HepG2 (cell line): ENCODE measurements around the gene EPN2. TPM values are rescaled to one million over a fixed set of nuclear protein-coding genes. Genes with fewer than 3 reads are reported as not detected.

Experiments
- ARID4A ChIP-seq: sonication (generic); formaldehyde crosslinking; IDR thresholded peaks from 2 replicates; pipeline ENCODE4 v1.5.0; 2020; ENCODE audit warnings: mild to moderate bottlenecking, missing genetic modification reagents, borderline replicate concordance
- DMAP1 ChIP-seq: IDR thresholded peaks from 2 replicates; pipeline ENCODE4 v1.6.1; 2016
- ELF4 ChIP-seq: sonication (generic); formaldehyde crosslinking; IDR thresholded peaks from 2 replicates; pipeline ENCODE4 v1.5.0; 2020; ENCODE audit warnings: missing genetic modification reagents, mild to moderate bottlenecking, moderate library complexity, borderline replicate concordance
- ETV5 ChIP-seq: IDR thresholded peaks from 2 replicates; pipeline ENCODE4 v1.6.1; 2018; ENCODE audit warnings: missing biosample characterization, missing genetic modification reagents, inconsistent platforms, borderline replicate concordance
- FOXM1 ChIP-seq: sonication (generic); formaldehyde crosslinking; IDR thresholded peaks from 2 replicates; pipeline ENCODE4 v1.5.0; 2020; ENCODE audit warnings: missing genetic modification reagents
- HNRNPUL1 ChIP-seq: fragments of 200-400 bp; formaldehyde crosslinking; IDR thresholded peaks from 2 replicates; pipeline ENCODE4 v1.6.1; 2017; ENCODE audit warnings: low read depth, mild to moderate bottlenecking, low read length, moderate library complexity
- KDM1A ChIP-seq: IDR thresholded peaks from 2 replicates; pipeline ENCODE4 v1.6.1; 2016; ENCODE audit warnings: missing compliant biosample characterization
- KLF13 ChIP-seq: sonication (generic); formaldehyde crosslinking; IDR thresholded peaks from 2 replicates; pipeline ENCODE4 v1.4.0; 2020; ENCODE audit warnings: mild to moderate bottlenecking, missing genetic modification reagents
- PHF8 ChIP-seq: sonication (generic); formaldehyde crosslinking; IDR thresholded peaks from 2 replicates; pipeline ENCODE4 v1.5.0; 2020; ENCODE audit warnings: missing genetic modification reagents
- SETDB1 ChIP-seq: sonication (generic); formaldehyde crosslinking; IDR thresholded peaks from 2 replicates; pipeline ENCODE4 v1.5.1; 2020; ENCODE audit warnings: missing genetic modification reagents, mild to moderate bottlenecking, borderline replicate concordance
- SIN3B ChIP-seq: fragments of 150-350 bp; IDR thresholded peaks from 2 replicates; pipeline ENCODE4 v1.6.1; 2014; ENCODE audit warnings: low read length
- SMAD1 ChIP-seq: sonication (generic); formaldehyde crosslinking; IDR thresholded peaks from 2 replicates; pipeline ENCODE4 v1.4.0; 2020; ENCODE audit warnings: missing genetic modification reagents, low read depth, mild to moderate bottlenecking, borderline replicate concordance
- SNAPC5 ChIP-seq: sonication (generic); formaldehyde crosslinking; IDR thresholded peaks from 2 replicates; pipeline ENCODE4 v1.8.1; 2023; ENCODE audit warnings: mild to moderate bottlenecking, missing genetic modification reagents, borderline replicate concordance
- SYNCRIP ChIP-seq: fragments of 200-400 bp; formaldehyde crosslinking; IDR thresholded peaks from 2 replicates; pipeline ENCODE4 v1.6.1; 2018; ENCODE audit warnings: mild to moderate bottlenecking, low read depth, low read length; ENCODE audit not compliant: insufficient read depth
- TEAD3 ChIP-seq: optimal IDR thresholded peaks from 2 replicates; pipeline ENCODE3; 2016; ENCODE audit warnings: borderline replicate concordance
- THYN1 ChIP-seq: sonication (generic); formaldehyde crosslinking; IDR thresholded peaks from 2 replicates; pipeline ENCODE4 v1.8.1; 2023; ENCODE audit warnings: low read depth, mild to moderate bottlenecking, moderate library complexity, missing genetic modification reagents, borderline replicate concordance
- ZKSCAN5 ChIP-seq: sonication (generic); formaldehyde crosslinking; IDR thresholded peaks from 2 replicates; pipeline ENCODE4 v1.5.1; 2020; ENCODE audit warnings: mild to moderate bottlenecking, missing genetic modification reagents
- ZNF121 ChIP-seq: sonication (generic); formaldehyde crosslinking; IDR thresholded peaks from 2 replicates; pipeline ENCODE4 v1.5.0; 2020; ENCODE audit warnings: mild to moderate bottlenecking, missing genetic modification reagents
- ZNF260 ChIP-seq: sonication (generic); formaldehyde crosslinking; IDR thresholded peaks from 2 replicates; pipeline ENCODE4 v1.4.0; 2020; ENCODE audit warnings: missing genetic modification reagents, low read depth, mild to moderate bottlenecking, borderline replicate concordance
- ZNF432 ChIP-seq: sonication (generic); formaldehyde crosslinking; IDR thresholded peaks from 2 replicates; pipeline ENCODE4 v1.5.0; 2020; ENCODE audit warnings: missing genetic modification reagents, mild to moderate bottlenecking, borderline replicate concordance
- ZNF639 ChIP-seq: conservative IDR thresholded peaks from 2 replicates; pipeline ENCODE4 v1.6.1; 2018; ENCODE audit warnings: missing genetic modification reagents
- ZNF678 ChIP-seq: sonication (generic); formaldehyde crosslinking; IDR thresholded peaks from 2 replicates; pipeline ENCODE4 v1.4.0; 2020; ENCODE audit warnings: mild to moderate bottlenecking, missing genetic modification reagents
- ZNF709 ChIP-seq: sonication (generic); formaldehyde crosslinking; IDR thresholded peaks from 2 replicates; pipeline ENCODE4 v1.5.0; 2020; ENCODE audit warnings: mild to moderate bottlenecking, missing genetic modification reagents
- polyA plus RNA-seq, 8 experiments: library from polyadenylated mRNA; depleted of rRNA in 3 of 8; stranded (reverse) in 7 of 8; unstranded in 1 of 8; fragments of >200 nt; fragmentation: Illumina TruSeq in 4 of 8; extraction: Trizol in 4 of 8; gene quantifications; 2 replicates each; pipeline versions ENCODE4 v1.2.1 to v1.2.3, GENCODE V29; 2011 to 2016; ENCODE audit warnings: low read depth in 4 of 8, missing spikeins in 1 of 8, mixed read lengths in 1 of 8; ENCODE audit not compliant: insufficient read depth in 1 of 8
- total RNA-seq, 5 experiments: library from RNA; depleted of rRNA; stranded (reverse); fragments of >200 nt; fragmentation: Illumina TruSeq; extraction: Trizol; gene quantifications; 2 replicates each; pipeline ENCODE4 v1.2.3, GENCODE V29; 2016; ENCODE audit warnings: low read depth in 1 of 5

Gene EPN2
- total and polyA plus RNA-seq, 2 of the 13 experiments (the other 11 are each of a cell fraction or from before 2014, with no cell fraction given) = 7.8 to 19.2 TPM

GRCh38 chr17:19362277-19363113 is 125.3 kb downstream of the EPN2 start, which contains the start of gene B9D1 (continued):
- TF ChIP-seq ZNF432 (CRISPR knock-in tag) (no peak), ZKSCAN5 (CRISPR knock-in tag) (0 out of 2 replicates have a peak, but pooled peaks have one; percentile 14), THYN1 (CRISPR knock-in tag) (no peak), ZNF639 (CRISPR knock-in tag) (no peak), ELF4 (CRISPR knock-in tag) (no peak), ARID4A (CRISPR knock-in tag) (peak; percentile 94), HNRNPUL1 (no peak), ZNF709 (CRISPR knock-in tag) (no peak), ZNF678 (CRISPR knock-in tag) (no peak), SNAPC5 (CRISPR knock-in tag) (no peak; the same call in 1 of the 2 replicates), ZNF121 (CRISPR knock-in tag) (0 out of 2 replicates have a peak, but pooled peaks have one; percentile 21), FOXM1 (CRISPR knock-in tag) (no peak), ETV5 (CRISPR knock-in tag) (no peak; the same call in 1 of the 2 replicates), SMAD1 (CRISPR knock-in tag) (peak; percentile 20; the same call in 1 of the 2 replicates), SIN3B (no peak), TEAD3 (peak; percentile 79), KDM1A (CRISPR knock-in tag) (no peak), ZNF260 (no peak), KLF13 (CRISPR knock-in tag) (no peak), PHF8 (CRISPR knock-in tag) (peak; percentile 78), SYNCRIP (no peak), DMAP1 (CRISPR knock-in tag) (peak; percentile 81), SETDB1 (no peak)
